ENCODE data around the gene NECAB2. TPM values are rescaled to one million over a fixed set of nuclear protein-coding genes. Genes with fewer than 3 reads are reported as not detected.
A peak's percentile ranks its signal among the peaks of the same experiment; 100 is the strongest.
"Not testable (repeated sequence)": the region's sequence is repeated elsewhere in the genome, so short reads cannot be mapped to it uniquely, and the experiment has no call there.

The NECAB2 gene
- total RNA-seq, 4 donors from 2014 or later: not detected

DNA sequence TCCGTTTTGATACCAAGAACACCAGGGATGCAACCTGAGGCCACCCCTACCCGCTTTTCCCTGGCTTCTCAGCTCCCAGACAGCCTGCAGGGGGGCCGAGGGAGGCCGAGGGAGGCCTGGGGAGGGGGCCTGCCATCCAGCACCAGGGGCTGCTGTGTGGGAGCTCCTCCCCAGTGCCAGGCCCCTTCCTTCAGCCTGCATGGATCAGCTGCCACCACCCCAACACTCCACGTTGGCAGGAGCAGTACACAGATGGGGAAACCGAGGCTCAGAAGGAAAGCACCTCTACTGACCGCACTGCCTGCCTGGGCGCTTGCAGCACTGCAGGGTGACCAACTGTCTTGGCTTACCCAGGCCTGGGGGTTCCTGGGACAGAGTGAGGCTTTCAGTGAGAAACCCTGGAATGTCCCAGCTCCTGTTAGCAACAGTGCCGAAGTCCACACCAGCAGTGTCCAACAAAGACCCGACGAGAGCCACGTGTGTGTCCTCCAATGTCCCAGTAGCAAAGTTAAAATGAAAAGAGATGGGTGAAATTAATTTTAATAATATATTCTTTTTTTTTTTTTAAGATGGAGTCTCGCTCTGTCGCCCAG is 20.3 kb upstream of the NECAB2 start:
- TF ChIP-seq, protein P1, sequence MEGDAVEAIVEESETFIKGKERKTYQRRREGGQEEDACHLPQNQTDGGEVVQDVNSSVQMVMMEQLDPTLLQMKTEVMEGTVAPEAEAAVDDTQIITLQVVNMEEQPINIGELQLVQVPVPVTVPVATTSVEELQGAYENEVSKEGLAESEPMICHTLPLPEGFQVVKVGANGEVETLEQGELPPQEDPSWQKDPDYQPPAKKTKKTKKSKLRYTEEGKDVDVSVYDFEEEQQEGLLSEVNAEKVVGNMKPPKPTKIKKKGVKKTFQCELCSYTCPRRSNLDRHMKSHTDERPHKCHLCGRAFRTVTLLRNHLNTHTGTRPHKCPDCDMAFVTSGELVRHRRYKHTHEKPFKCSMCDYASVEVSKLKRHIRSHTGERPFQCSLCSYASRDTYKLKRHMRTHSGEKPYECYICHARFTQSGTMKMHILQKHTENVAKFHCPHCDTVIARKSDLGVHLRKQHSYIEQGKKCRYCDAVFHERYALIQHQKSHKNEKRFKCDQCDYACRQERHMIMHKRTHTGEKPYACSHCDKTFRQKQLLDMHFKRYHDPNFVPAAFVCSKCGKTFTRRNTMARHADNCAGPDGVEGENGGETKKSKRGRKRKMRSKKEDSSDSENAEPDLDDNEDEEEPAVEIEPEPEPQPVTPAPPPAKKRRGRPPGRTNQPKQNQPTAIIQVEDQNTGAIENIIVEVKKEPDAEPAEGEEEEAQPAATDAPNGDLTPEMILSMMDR (IDR thresholded peaks at IDR 0.05): no peak
- TF ChIP-seq POLR2A (IDR thresholded peaks at IDR 0.05; ENCODE audit: low read depth) (no peak), POLR2AphosphoS5 (IDR thresholded peaks at IDR 0.05) (no peak), EP300 (IDR thresholded peaks at IDR 0.05) (no peak)
- no peak overlapping the region for H3K4me3 ChIP-seq
- peaks cover 0 to 8% (median 4%) of the 10 kb centered on the region in 4 donors for H3K36me3 ChIP-seq
- DNase-seq (ENCODE audit: extremely low spot score): no peak
- H3K4me1 ChIP-seq: peaks cover 7 to 11% (median 8%) of the 10 kb centered on the region in 4 donors
- H3K9me3 ChIP-seq: no peaks in the 10 kb centered on the region
- WGBS: 86% methylated on average over 11 of the region's 14 CpGs
- intact Hi-C loops (cut with DNase I): no loop called here
- H3K27ac ChIP-seq (replicated peaks in 1 of 4): no peak overlapping the region
- no peaks in the 10 kb centered on the region for H3K27me3 ChIP-seq

- Histone ChIP-seq H3K4me3 (no peak overlapping the region), H3K27me3 (no peaks in the 10 kb centered on the region), H3K27ac (replicated peaks in 1 of 4) (no peak overlapping the region), H3K36me3 (peaks cover 0 to 8% (median 4%) of the 10 kb centered on the region in 4 donors), H3K4me1 (peaks cover 15 to 20% (median 18%) of the 10 kb centered on the region in 4 donors), H3K9me3 (no peaks in the 10 kb centered on the region)
- TF ChIP-seq, protein P1 (IDR thresholded peaks at IDR 0.05): no peak
- no peak for TF ChIP-seq POLR2AphosphoS5 (IDR thresholded peaks at IDR 0.05)
- no peak for TF ChIP-seq POLR2A (IDR thresholded peaks at IDR 0.05; ENCODE audit: low read depth)
- TF ChIP-seq EP300 (IDR thresholded peaks at IDR 0.05): no peak
- intact Hi-C loops (cut with DNase I): no loop called here
- DNase-seq (ENCODE audit: extremely low spot score): no peak
- 88% methylated on average over 12 of the region's 13 CpGs for WGBS
Measured at GRCh38 chr16:83948914-83949723, 18.9 kb upstream of the NECAB2 start.

- intact Hi-C loops (cut with DNase I): loop anchor here (5.0 to 10.0 kb wide), 3 partner anchors 52 to 235 kb away; partner anchors contain the start of genes MLYCD and TAF1C
Measured at GRCh38 chr16:83949724-83950001, 18.4 kb upstream of the NECAB2 start.

GRCh38 chr16:83950862-83951399 is 17.1 kb upstream of the NECAB2 start:
- intact Hi-C loops (cut with DNase I): loop anchor here (5.0 to 10.0 kb wide), 3 partner anchors 54 to 234 kb away; partner anchors contain the start of genes MLYCD and TAF1C
- peaks cover 28 to 38% (median 36%) of the 10 kb centered on the region in 4 donors for H3K4me1 ChIP-seq
- DNase-seq (ENCODE audit: extremely low spot score); H3K4me3 ChIP-seq; H3K36me3 ChIP-seq; H3K27me3 ChIP-seq; H3K9me3 ChIP-seq; H3K27ac ChIP-seq (replicated peaks in 1 of 4): not testable (repeated sequence)
- WGBS: 53% methylated on average over 9 of the region's 10 CpGs

More at GRCh38 chr16:83949724-83950001, 18.4 kb upstream of the NECAB2 start:
- H3K9me3 ChIP-seq: no peaks in the 10 kb centered on the region
- H3K4me3 ChIP-seq: no peak overlapping the region
- H3K27me3 ChIP-seq: no peaks in the 10 kb centered on the region
- H3K27ac ChIP-seq (replicated peaks in 1 of 4): no peak overlapping the region
- peaks cover 21 to 26% (median 24%) of the 10 kb centered on the region in 4 donors for H3K4me1 ChIP-seq
- 95% methylated on average over 4 of the region's 5 CpGs for WGBS
- peaks cover 0 to 8% (median 4%) of the 10 kb centered on the region in 4 donors for H3K36me3 ChIP-seq
- DNase-seq (ENCODE audit: extremely low spot score): no peak
- TF ChIP-seq POLR2AphosphoS5 (IDR thresholded peaks at IDR 0.05) (no peak), POLR2A (IDR thresholded peaks at IDR 0.05; ENCODE audit: low read depth) (no peak), EP300 (IDR thresholded peaks at IDR 0.05) (no peak)
- TF ChIP-seq, protein P1 (IDR thresholded peaks at IDR 0.05): no peak

DNA sequence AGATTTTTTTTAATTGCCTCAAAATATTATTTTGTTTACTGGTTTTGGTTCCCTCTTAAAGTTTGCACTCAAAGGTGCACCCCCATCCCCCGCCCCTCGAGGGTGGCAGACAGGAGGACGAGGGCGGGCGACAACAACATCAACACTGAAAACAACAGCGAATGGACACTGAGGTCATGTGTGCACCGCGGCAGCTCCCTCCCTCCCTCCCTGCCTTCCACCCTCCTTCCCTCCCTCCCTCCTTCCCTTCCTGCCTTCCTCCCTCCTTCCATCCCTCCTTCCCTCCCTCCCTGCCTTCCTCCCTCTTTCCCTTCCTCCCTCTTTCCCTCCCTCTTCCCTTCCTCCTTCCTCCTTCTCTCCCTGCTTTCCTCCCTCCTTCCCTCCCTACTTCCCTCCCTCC is 16.5 kb upstream of the NECAB2 start:
- Histone ChIP-seq H3K27ac (replicated peaks in 1 of 4) (peak overlapping the region in 1 of 4 donors; percentile 93), H3K36me3 (peaks cover 0 to 8% (median 4%) of the 10 kb centered on the region in 4 donors), H3K9me3 (no peaks in the 10 kb centered on the region), H3K27me3 (no peaks in the 10 kb centered on the region), H3K4me1 (peaks cover 30 to 44% (median 42%) of the 10 kb centered on the region in 4 donors), H3K4me3 (no peak overlapping the region)
- DNase-seq (ENCODE audit: extremely low spot score): no peak
- WGBS: 47% methylated on average over 8 of the region's 8 CpGs
- intact Hi-C loops (cut with DNase I): loop anchor here (5.0 to 10.0 kb wide), 3 partner anchors 54 to 233 kb away; partner anchors contain the start of genes MLYCD and TAF1C
- TF ChIP-seq, protein P1 (IDR thresholded peaks at IDR 0.05): no peak
- no peak for TF ChIP-seq EP300 (IDR thresholded peaks at IDR 0.05)
- no peak for TF ChIP-seq POLR2A (IDR thresholded peaks at IDR 0.05; ENCODE audit: low read depth)
- no peak for TF ChIP-seq POLR2AphosphoS5 (IDR thresholded peaks at IDR 0.05)
